Fibroblast of peridontal ligament (primary cell): ENCODE results near the gene B3GNT7.

Experiments used
- DNase-seq: peaks from one replicate; pipeline ENCODE4 v3.0.0-alpha.2; 2010; ENCODE audit errors: extremely low read depth

Gene B3GNT7

DNA sequence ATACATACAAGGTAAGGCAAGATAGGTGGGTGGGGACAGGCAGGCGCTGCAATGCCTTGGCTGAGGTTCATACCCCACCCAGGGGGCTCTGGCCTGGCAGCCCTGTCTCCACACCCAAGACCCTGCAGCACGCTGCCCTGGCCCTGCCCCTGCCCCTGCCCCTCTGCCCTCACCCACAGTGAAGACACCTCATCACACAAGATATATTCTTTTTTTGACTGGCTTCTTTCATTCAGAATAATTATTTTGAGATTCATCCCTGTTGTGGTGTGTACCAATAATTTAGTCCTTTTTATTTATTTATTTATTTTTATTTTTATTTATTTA is 11.4 kb upstream of the B3GNT7 start:
- DNase-seq = no peak

DNA sequence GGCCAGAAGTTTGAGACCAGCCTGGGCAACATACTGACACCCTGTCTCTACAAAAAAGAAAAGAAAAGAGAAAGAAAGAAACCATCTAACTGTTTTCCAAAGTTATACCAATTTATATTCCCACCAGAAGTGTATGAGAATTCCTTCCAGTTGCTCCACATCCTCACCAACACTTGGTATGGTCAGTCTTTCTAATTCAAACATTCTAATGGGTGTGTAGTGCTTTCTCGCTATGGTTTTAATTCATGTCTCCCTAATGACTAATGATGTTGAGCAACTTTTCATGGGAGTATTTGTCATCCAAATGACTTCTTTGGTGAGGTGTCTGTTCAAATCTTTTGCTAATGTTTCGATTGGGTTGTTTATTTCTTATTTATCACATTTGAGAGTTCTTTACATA is 10.5 kb upstream of the B3GNT7 start:
- DNase-seq = no peak

- DNase-seq = no peak
Measured at GRCh38 chr2:231385429-231385828, 10.1 kb upstream of the B3GNT7 start.

GRCh38 chr2:231386446-231386845 is 9.1 kb upstream of the B3GNT7 start:
- DNase-seq = peak; percentile 69

DNA sequence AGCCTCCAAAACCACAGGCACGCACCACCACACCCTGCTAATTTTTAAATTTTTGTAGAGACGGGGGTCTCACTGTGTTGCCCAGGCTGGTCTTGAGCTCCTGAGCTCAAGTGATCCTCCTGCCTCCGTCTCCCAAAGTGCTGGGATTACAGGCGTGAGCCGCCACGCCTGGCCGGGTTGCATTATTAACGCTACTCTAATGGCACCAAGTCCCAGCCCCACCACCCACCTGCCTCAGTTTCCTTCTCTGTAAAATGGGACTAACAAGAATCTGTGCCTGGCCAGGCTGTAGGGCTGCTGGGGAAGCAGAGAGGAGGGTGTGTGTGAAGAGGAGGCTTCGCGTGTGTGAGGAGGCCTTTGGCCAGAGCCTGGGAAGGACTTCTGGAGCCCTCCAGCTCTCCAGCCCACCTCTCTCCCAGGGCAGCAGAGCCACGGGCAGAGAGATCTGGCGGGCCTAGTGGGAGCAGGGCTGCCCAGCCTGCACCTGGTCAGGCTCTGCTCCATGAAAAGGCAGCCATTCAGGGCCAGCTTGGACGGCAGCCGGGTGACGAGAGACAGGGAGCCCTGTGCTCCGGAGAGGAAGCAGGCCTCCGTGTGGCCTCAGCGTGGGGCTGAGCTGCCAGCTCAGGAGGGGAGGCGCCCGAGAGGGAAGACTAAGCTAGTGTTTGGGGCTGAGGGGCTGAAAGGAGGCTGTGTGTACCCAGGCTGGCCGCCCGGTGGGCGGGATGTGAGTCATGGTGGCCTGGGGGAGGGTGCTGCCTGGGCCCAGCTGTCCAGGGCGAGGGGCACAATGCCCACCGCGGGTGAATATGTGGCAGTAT is 7.4 kb upstream of the B3GNT7 start:
- no peak for DNase-seq

DNA sequence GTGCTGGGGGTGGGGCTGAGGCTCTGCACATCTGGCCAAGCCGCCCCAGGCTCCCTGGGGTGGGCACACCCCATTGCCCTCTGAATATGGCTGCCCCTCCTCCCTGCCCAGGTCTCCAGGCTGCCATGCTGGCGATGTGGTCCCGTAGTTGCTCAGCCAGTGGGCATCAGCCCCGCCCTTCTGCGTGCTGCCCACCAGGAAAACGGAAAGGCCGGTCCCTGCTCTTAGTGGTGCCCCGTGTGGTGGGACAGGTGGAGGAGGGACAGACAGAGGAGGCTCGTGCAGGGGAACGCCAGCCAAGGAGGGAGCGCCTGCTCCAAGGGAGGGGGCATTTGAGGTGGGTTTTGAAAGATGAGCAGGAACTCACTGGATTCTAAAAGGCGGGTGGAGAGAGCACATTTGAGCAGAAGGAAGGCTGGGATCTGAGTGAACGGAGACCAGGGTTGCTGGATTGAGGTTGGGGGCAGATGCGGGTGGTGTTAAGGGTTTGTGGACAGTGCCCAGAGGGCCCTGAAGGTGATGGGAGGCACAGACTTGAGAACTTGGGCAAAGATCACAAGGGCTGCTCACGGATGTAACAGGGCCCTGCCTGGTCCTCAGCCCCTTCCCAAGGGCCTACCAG is 6.7 kb upstream of the B3GNT7 start:
- DNase-seq = no peak

DNA sequence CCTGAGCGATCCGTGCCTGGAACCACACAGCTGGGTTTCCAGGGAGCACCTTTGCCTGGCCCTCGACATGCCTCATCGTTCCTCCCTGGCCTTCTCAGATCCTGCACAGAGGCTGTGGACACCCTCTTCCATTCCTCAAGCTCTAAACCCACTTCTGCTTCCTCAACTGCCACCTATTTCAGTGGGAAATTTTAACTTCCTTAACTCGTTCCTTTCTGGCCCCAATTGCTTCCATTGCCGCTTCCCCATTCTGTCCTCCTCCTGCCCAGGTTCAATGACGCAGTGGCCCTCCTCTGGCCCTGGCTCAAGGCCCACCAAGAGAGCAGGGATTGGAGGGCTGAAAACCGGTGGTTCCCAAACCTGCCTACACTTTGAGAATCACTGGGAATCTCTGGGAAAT is 4.8 kb upstream of the B3GNT7 start:
- DNase-seq = no peak

DNA sequence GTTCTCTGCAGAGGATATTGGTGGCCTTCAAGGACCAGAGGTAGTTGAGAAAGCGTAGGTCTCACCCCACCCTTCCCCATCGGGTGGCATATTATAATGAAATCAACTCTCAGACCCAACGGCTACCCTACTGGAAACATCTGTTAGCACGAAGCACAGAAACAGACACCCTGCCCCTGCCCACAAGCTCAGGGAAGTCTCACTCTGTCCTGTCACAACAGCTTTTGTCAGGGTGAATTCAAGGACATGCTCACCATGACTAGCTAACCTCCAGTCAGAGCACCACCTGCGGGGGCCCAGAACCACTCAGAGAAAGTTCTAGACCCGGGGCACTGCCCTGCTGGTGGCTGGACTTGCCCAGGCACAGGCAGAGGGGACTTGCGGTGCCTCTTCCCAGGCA is 3.5 kb upstream of the B3GNT7 start:
- no peak for DNase-seq

DNA sequence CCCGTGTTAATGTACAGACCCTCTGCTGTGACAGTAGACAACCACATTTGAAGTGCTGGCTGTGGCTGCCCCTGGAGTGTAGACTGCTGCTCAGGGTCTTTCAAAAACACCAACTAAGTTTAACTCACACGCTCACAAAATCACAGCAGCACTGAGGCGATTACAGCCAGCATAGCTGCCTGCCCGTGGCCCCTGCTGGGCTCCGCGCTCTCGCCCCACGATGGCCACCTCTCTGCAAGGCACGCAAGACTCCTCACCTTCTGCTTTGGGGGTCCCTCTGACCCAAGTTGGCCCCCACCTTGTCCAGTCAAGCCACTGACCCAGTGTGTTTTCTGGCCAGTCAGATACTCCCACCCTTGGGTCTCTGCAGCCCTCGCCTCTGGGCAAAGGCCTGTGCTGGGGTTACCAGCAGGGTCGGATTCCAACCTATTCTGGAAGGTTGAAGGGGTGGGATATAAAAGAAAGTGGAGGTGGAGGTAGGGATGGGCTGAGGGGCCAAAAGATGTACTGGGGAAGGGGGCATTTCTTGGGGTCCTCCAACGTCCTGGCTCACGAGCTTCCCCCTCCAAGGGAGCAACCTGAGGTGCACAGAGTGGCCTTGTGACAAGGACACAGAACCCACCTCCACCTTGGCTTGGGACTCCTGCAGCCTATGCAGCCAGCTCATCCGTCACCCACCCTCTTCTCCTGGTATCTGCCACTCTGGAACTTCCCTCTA is 2.9 kb upstream of the B3GNT7 start:
- DNase-seq = no peak

GRCh38 chr2:231393149-231394131 is 2.1 kb upstream of the B3GNT7 start:
- DNase-seq = no peak

DNA sequence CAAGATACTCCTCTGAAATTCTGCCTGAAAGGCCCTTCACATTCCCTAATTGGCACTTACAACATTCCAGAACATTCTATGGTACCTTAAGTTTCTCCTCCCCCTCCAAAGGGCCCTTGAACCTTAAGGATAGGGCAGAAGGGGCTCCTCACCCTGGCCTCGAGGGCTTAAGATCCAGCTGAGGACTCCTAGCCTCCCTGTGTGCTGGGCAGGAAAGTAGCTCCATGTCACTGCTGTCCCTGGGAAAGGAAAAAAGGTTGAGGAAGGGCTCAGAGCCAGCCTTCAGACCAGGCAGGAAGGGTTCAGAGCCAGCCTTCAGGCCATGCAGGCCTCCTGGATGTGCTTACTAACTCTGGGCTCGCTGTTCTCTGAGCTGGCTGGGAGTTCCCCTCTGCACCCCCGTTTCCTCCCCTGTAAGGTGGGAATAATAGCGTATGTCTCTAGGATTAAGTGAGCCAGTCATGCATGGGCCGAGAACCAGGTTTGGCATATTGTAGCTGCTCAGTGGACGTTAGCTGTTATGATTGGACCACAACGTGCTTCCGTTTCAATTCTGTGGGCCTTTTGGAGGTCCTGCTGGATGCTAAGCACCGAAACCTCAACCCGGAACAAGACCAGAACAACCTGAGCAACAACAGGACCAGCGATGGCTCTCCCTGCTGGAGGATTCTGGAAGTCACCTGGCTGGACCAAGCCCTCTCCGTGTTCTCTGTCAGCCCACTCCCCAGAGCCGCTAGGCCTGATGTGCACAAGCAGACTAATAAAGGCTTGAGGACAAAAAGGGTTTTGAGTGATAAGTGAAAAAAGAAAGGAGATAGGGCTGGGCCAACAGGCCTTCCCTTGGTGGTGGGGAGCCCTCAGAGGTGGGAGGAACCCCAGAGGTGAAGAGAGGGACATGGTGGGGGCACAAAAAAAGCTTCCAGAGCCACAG is 1.0 kb upstream of the B3GNT7 start:
- no peak for DNase-seq

DNA sequence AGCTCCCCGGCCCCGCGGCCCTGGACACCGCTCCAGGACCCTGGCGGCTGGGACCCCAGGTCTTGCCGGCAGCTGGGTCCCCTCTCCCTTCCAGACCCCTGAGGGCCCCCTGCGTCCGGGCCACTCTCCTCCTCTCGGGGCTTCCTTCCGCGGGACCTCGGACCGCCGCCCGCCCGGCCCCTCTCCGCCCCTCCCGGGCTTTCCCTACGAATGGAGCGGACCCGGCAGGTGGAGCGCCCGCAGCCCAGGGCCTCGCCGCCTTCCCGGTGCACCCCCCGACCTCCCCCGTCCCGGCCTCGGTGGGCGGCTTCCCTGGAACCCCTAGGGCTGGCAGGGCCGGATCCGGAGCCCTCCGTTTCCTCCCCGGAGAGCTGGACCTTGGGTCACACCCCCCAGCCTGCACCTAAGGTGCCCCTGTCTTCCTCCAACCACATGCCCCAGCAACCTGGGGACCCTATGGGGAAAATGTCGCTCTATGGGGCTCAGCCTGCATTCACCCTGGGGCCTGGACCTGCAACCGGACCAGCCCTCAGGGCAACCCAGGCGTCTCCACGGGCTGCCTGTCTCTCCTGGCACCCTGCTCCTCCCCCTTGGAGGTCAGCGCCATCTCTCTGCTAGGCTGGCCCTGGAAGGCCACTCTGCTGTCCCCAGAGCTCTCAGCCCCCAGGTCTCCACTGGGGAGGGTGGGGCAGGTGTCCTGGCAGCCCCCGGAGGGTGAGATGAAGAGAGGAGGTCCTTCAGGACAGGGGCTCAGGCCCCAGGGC is 730 bp downstream of the B3GNT7 start:
- no peak for DNase-seq

DNA sequence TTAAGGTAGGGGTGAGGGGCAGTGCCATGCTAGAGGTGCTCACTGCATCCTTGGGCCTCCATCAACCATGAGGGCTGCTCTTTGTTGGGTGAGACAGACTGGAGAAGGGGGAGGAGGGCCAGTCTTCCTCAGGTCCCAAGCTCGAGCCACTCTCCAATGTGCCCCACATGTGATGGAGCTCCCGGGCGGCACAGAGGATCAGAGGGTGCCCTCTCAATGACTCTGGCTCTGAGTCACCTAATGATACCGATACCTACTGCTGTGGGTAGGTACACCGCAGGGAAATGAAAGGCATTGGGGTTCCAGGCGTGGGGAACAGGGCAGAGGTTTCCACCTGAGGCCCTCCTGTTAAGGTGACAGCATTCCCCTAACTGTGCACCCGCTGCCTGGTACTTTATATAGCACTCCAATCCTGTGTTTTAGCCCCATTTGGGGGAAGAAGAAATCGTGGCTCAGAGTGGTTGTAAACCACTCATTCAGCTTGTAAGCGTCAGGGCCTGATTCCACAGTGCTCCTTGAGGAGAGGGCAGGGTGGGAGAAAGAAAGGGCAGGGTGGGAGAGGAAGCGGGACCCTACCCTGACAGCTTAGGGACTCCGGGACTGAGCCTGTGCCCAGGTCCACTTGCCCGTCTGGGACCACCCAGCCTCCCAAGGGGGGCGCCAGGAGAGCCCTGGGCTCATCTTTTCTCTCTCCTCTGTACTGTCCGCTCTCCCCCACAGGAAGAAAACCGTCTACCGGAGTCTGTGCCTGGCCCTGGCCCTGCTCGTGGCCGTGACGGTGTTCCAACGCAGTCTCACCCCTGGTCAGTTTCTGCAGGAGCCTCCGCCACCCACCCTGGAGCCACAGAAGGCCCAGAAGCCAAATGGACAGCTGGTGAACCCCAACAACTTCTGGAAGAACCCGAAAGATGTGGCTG is 1.8 kb downstream of the B3GNT7 start:
- DNase-seq = no peak

DNA sequence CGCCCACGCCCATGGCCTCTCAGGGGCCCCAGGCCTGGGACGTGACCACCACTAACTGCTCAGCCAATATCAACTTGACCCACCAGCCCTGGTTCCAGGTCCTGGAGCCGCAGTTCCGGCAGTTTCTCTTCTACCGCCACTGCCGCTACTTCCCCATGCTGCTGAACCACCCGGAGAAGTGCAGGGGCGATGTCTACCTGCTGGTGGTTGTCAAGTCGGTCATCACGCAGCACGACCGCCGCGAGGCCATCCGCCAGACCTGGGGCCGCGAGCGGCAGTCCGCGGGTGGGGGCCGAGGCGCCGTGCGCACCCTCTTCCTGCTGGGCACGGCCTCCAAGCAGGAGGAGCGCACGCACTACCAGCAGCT is 2.4 kb downstream of the B3GNT7 start:
- DNase-seq = no peak

GRCh38 chr2:231398585-231398984 is 3.1 kb downstream of the B3GNT7 start:
- DNase-seq = no peak

GRCh38 chr2:231399046-231399852 is 3.7 kb downstream of the B3GNT7 start:
- no peak for DNase-seq

- no peak for DNase-seq
Measured at GRCh38 chr2:231399853-231400680, 4.6 kb downstream of the B3GNT7 start.
